Progenitor cell of endocrine pancreas (in vitro differentiated cells): Measurements from ENCODE around the gene HFE. TPM values are rescaled to one million over a fixed set of nuclear protein-coding genes. Genes with fewer than 3 reads are reported as not detected.

Experiments
- DNase-seq: peaks from one replicate; pipeline ENCODE4 v3.0.0; 2021; ENCODE audit warnings: low spot score; ENCODE audit not compliant: unreplicated experiment
- H3K27ac Mint-ChIP-seq: 2 replicates; pipeline ENCODE4 v1.8.0; 2021; ENCODE audit warnings: mild to moderate bottlenecking, moderate library complexity, mixed read lengths
- H3K27me3 Mint-ChIP-seq: 2 replicates; pipeline ENCODE4 v1.8.0; 2021; ENCODE audit warnings: mixed read lengths
- H3K36me3 Mint-ChIP-seq: 2 replicates; pipeline ENCODE4 v1.8.0; 2022; ENCODE audit warnings: mixed read lengths; ENCODE audit not compliant: insufficient read depth
- H3K4me1 Mint-ChIP-seq: 2 replicates; pipeline ENCODE4 v1.8.0; 2021; ENCODE audit warnings: low read depth, mixed read lengths
- H3K4me3 Mint-ChIP-seq: 2 replicates; pipeline ENCODE4 v1.8.0; 2021; ENCODE audit warnings: low read depth, mild to moderate bottlenecking, moderate library complexity, mixed read lengths
- H3K9me3 Mint-ChIP-seq: 2 replicates; pipeline ENCODE4 v1.8.0; 2021; ENCODE audit warnings: low read depth, mixed read lengths
- total RNA-seq: library from RNA; stranded (reverse); gene quantifications from 2 replicates; pipeline ENCODE4 v1.2.1, GENCODE V29; 2021
- TF ChIP-seq, protein P1 (sequence below): fragments of 200-600 bp; sonication (generic); IDR thresholded peaks from one replicate; pipeline ENCODE4 v1.5.0; 2021; ENCODE audit warnings: antibody characterized with exemption, mild to moderate bottlenecking; ENCODE audit not compliant: unreplicated experiment

Gene HFE
- total RNA-seq, 1 donor from 2014 or later: 1.1 TPM

DNA sequence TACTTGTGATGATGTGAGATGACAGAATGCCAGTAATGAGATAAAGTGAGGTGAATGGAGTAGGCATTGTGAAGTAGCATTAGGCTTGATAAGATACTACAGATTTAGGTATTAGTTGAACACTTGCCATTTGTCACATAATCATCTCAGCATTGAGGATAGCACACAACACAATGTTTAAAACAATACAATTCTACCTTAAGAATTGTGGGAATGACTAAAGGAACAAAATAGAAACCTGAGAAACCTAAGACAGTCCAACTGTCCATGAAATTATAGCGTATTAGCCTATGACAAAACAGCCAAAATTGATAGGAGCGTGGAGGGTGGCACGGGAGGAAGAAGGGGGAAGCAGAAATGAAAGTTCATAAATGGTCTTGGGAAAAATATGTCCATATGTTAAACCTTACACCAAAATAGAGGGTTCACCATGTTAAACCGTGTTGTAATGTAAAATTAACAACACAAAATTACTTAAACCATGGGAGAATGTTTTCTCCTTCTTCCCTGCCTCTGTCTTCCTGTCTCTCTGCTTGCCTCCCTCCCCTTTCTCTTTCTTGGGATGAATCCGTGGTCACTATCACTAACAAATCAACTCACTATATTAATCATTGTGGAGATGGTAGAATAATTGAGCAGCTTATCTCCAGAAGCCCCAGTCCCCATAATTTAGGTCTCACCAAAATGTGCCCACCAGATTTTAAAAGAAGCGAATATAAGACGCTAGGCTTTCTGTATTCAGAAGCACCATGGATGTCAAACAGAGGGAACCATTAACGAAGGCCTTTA, 33.0 kb upstream of the HFE start:
- TF ChIP-seq, protein P1, sequence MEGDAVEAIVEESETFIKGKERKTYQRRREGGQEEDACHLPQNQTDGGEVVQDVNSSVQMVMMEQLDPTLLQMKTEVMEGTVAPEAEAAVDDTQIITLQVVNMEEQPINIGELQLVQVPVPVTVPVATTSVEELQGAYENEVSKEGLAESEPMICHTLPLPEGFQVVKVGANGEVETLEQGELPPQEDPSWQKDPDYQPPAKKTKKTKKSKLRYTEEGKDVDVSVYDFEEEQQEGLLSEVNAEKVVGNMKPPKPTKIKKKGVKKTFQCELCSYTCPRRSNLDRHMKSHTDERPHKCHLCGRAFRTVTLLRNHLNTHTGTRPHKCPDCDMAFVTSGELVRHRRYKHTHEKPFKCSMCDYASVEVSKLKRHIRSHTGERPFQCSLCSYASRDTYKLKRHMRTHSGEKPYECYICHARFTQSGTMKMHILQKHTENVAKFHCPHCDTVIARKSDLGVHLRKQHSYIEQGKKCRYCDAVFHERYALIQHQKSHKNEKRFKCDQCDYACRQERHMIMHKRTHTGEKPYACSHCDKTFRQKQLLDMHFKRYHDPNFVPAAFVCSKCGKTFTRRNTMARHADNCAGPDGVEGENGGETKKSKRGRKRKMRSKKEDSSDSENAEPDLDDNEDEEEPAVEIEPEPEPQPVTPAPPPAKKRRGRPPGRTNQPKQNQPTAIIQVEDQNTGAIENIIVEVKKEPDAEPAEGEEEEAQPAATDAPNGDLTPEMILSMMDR: no peak
- peak overlapping the region; percentile 98 for H3K27ac Mint-ChIP-seq
- no peak for DNase-seq
- peak overlapping the region; percentile 84 for H3K4me3 Mint-ChIP-seq
- H3K27me3 Mint-ChIP-seq: no peaks in the 10 kb centered on the region
- peaks cover 18% of the 10 kb centered on the region for H3K4me1 Mint-ChIP-seq
- no peaks in the 10 kb centered on the region for H3K36me3 Mint-ChIP-seq
- H3K9me3 Mint-ChIP-seq: no peaks in the 10 kb centered on the region

DNA sequence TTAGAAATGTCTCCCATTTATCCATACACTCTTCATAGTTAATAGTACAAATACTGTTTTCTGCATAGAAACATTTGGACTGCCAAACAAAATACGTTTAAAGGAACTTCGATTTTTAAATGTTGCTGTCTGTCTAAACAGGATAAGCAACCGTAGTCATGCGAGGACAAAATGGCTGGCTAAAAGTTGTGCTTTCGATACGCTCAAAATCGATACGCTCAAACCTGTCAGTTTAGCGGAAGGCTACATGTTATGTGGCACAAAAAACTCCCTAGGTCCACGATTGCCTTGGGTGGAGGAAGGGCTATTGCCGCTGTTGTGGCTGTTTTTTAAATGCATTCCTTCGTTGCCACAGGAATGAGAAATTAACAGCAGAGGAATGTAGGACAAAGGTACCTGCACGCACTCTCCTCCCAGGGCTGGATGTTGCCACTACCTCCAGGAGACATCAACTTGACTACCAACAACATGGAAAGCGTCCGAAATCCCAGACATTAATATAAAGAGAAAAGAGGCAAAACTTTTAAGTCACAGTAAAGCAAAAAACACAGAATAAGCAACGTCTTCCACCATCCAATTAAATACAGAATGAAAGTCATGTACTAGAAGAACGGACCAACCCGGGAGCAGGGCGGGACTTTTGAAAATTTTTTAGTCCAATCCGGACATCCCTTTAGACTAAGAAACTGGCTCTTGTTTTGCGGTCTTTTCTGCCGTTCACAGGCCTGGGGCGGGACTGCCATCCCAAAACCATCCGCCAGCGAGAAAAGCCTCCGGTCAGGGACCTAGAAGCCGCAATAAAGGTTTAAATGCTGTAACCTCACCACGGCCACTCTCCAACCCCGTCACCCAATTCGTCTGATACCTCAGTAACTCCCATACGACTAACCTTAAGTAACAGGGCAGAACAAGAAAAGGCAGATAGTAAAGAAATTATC, 32.2 kb upstream of the HFE start:
- peak; percentile 58 for DNase-seq
- Mint-ChIP-seq H3K27me3 (no peaks in the 10 kb centered on the region), H3K36me3 (no peaks in the 10 kb centered on the region), H3K4me3 (peak overlapping the region; percentile 84), H3K4me1 (peaks cover 19% of the 10 kb centered on the region), H3K9me3 (no peaks in the 10 kb centered on the region), H3K27ac (peak overlapping the region; percentile 98)
- TF ChIP-seq, protein P1: no peak

DNA sequence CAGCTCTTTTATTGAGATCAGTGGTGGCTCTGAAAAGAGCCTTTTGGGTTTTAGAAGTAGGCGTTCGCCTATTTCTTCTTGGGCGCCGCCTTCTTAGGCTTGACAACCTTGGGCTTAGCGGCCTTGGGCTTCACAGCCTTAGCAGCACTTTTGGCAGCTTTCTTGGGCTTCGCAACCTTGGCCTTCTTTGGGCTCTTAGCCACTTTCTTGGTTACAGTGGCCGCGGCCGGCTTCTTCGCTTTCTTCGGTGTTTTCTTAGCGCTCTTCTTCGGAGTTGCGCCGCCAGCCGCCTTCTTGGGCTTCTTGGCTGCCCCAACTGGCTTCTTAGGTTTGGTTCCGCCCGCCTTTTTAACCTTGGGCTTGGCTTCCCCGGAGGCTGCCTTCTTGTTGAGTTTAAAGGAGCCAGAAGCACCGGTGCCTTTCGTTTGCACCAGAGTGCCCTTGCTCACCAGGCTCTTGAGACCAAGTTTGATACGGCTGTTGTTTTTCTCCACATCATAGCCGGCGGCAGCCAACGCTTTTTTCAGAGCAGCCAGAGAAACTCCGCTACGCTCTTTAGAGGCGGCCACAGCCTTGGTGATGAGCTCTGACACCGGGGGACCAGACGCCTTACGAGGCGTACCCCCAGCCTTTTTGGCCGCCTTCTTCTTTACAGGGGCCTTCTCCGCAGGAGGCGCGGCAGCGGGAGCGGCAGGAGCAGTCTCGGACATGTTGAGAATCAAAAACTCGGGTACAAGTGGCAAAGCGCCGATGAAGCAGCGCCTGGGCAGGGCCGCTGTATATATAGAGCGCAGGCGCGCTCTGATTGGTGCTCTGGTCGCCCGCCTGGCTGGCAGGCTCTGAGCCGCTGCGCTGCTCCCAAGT, 31.3 kb upstream of the HFE start:
- Mint-ChIP-seq H3K4me1 (peaks cover 19% of the 10 kb centered on the region), H3K27ac (peak overlapping the region; percentile 98), H3K4me3 (peak overlapping the region; percentile 84), H3K36me3 (no peaks in the 10 kb centered on the region), H3K9me3 (no peaks in the 10 kb centered on the region), H3K27me3 (no peaks in the 10 kb centered on the region)
- peak; percentile 64 for DNase-seq
- TF ChIP-seq, protein P1: no peak

DNA sequence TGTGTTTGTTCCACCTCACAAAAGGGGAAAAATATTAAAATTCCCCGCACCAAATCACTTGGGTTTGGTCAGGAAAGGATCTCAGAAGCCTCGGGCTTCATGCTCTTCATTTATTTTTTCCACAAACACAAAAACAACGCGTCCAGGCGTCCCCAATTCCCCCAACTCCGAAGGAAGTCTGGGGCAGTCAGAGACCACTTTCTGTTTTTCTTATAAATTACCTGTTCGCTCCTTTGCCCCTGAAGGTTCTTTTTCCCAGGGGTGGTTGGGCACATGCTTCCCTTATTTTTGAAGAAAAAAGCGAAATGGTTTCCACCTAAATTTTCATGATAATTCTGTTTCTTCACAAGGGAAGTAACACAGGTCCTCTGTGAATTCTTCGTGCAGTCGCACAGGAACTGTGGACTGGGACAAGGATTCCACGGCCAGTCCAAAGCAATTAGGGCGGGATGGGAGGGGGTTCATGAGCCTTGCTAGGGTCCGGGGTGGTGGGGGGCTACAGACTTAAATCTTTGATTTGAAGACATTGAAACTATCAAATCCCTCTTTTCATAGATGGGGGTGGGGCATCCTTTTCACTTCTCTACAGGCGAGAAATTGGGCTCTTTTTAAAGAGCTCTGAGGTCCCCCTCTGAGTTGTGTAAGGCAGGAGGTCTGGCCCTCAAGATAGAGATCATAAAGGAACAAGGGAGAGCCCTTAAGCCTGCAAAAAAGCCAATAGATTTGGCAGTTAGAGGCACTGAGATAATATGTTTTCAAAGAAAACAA, 30.5 kb upstream of the HFE start:
- H3K4me3 Mint-ChIP-seq: peak overlapping the region; percentile 84
- H3K27me3 Mint-ChIP-seq: no peaks in the 10 kb centered on the region
- H3K36me3 Mint-ChIP-seq: no peaks in the 10 kb centered on the region
- H3K4me1 Mint-ChIP-seq: peaks cover 19% of the 10 kb centered on the region
- peak overlapping the region; percentile 98 for H3K27ac Mint-ChIP-seq
- TF ChIP-seq, protein P1: no peak
- no peaks in the 10 kb centered on the region for H3K9me3 Mint-ChIP-seq
- DNase-seq: no peak
